Measurements from ENCODE around the gene NOD1.

The NOD1 gene

GRCh38 chr7:30470771-30471170 lies 7.8 kb downstream of the NOD1 start:
- Histone ChIP-seq H2AFZ (ENCODE audit: low read depth, low read length) (no peak overlapping the region), H4K20me1 (ENCODE audit: insufficient read depth, low read length) (no peaks in the 10 kb centered on the region), H3K27me3 (ENCODE audit: low read depth, low read length) (no peaks in the 10 kb centered on the region), H3K4me3 (ENCODE audit: low read length) (no peak overlapping the region), H3K79me2 (ENCODE audit: low read length) (no peaks in the 10 kb centered on the region), H3K4me1 (ENCODE audit: low read length) (peaks cover 12% of the 10 kb centered on the region), H3K4me2 (ENCODE audit: low read length) (no peak overlapping the region), H3K9ac (ENCODE audit: low read length) (no peak overlapping the region), H3K27ac (ENCODE audit: low read length) (no peak overlapping the region), H3K9me3 (ENCODE audit: insufficient read depth, low read length) (no peaks in the 10 kb centered on the region), H3K36me3 (replicated peaks; ENCODE audit: low read depth, low read length) (no peaks in the 10 kb centered on the region)
- TF ChIP-seq, protein P1, sequence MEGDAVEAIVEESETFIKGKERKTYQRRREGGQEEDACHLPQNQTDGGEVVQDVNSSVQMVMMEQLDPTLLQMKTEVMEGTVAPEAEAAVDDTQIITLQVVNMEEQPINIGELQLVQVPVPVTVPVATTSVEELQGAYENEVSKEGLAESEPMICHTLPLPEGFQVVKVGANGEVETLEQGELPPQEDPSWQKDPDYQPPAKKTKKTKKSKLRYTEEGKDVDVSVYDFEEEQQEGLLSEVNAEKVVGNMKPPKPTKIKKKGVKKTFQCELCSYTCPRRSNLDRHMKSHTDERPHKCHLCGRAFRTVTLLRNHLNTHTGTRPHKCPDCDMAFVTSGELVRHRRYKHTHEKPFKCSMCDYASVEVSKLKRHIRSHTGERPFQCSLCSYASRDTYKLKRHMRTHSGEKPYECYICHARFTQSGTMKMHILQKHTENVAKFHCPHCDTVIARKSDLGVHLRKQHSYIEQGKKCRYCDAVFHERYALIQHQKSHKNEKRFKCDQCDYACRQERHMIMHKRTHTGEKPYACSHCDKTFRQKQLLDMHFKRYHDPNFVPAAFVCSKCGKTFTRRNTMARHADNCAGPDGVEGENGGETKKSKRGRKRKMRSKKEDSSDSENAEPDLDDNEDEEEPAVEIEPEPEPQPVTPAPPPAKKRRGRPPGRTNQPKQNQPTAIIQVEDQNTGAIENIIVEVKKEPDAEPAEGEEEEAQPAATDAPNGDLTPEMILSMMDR (IDR thresholded peaks at IDR 0.05; ENCODE audit: low read depth, low read length) = no peak
- TF ChIP-seq EZH2phosphoT487 (IDR thresholded peaks at IDR 0.05; ENCODE audit: low read depth) = no peak

- H3K4me1 ChIP-seq (ENCODE audit: low read length) = peaks cover 14% of the 10 kb centered on the region
- H3K27ac ChIP-seq (ENCODE audit: low read length) = no peak overlapping the region
- no peak overlapping the region for H2AFZ ChIP-seq (ENCODE audit: low read depth, low read length)
- H3K36me3 ChIP-seq (replicated peaks; ENCODE audit: low read depth, low read length) = no peaks in the 10 kb centered on the region
- no peaks in the 10 kb centered on the region for H4K20me1 ChIP-seq (ENCODE audit: insufficient read depth, low read length)
- no peak overlapping the region for H3K4me3 ChIP-seq (ENCODE audit: low read length)
- no peaks in the 10 kb centered on the region for H3K27me3 ChIP-seq (ENCODE audit: low read depth, low read length)
- H3K9ac ChIP-seq (ENCODE audit: low read length) = no peak overlapping the region
- TF ChIP-seq, protein P1 (IDR thresholded peaks at IDR 0.05; ENCODE audit: low read depth, low read length) = no peak
- no peak for TF ChIP-seq EZH2phosphoT487 (IDR thresholded peaks at IDR 0.05; ENCODE audit: low read depth)
- H3K9me3 ChIP-seq (ENCODE audit: insufficient read depth, low read length) = no peaks in the 10 kb centered on the region
- no peaks in the 10 kb centered on the region for H3K79me2 ChIP-seq (ENCODE audit: low read length)
- no peak overlapping the region for H3K4me2 ChIP-seq (ENCODE audit: low read length)
Measured at GRCh38 chr7:30470163-30470770, 8.3 kb downstream of the NOD1 start.

DNA sequence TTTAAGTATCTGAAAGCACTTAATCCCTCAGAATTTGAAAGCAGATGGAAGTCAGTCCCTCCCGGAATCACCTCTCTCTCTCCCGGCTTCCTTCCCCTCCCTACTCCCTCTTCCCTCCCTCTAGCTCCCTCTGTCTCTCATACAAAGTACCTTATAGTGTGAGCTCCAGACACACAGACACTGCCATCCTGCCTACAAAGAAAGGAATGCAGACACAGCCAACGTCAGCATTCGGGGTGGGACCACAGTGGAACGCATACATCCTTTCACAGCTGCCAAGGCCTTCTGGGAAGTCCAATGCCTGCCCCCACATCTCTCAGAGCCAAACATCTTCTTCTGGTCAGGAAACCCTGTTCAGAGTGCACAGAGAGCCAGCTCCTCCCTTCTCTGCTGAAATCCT lies 9.3 kb downstream of the NOD1 start:
- Histone ChIP-seq H3K4me1 (ENCODE audit: low read length) (peaks cover 24% of the 10 kb centered on the region), H3K9ac (ENCODE audit: low read length) (no peak overlapping the region), H4K20me1 (ENCODE audit: insufficient read depth, low read length) (no peaks in the 10 kb centered on the region), H3K79me2 (ENCODE audit: low read length) (no peaks in the 10 kb centered on the region), H3K27me3 (ENCODE audit: low read depth, low read length) (no peaks in the 10 kb centered on the region), H3K4me2 (ENCODE audit: low read length) (no peak overlapping the region), H2AFZ (ENCODE audit: low read depth, low read length) (no peak overlapping the region), H3K36me3 (replicated peaks; ENCODE audit: low read depth, low read length) (no peaks in the 10 kb centered on the region), H3K4me3 (ENCODE audit: low read length) (no peak overlapping the region), H3K9me3 (ENCODE audit: insufficient read depth, low read length) (no peaks in the 10 kb centered on the region), H3K27ac (ENCODE audit: low read length) (no peak overlapping the region)
- TF ChIP-seq, protein P1 (IDR thresholded peaks at IDR 0.05; ENCODE audit: low read depth, low read length) = no peak
- no peak for TF ChIP-seq EZH2phosphoT487 (IDR thresholded peaks at IDR 0.05; ENCODE audit: low read depth)

- H3K4me2 ChIP-seq (ENCODE audit: low read length) = no peak overlapping the region
- no peak overlapping the region for H3K9ac ChIP-seq (ENCODE audit: low read length)
- no peaks in the 10 kb centered on the region for H3K27me3 ChIP-seq (ENCODE audit: low read depth, low read length)
- H2AFZ ChIP-seq (ENCODE audit: low read depth, low read length) = no peak overlapping the region
- H4K20me1 ChIP-seq (ENCODE audit: insufficient read depth, low read length) = no peaks in the 10 kb centered on the region
- no peaks in the 10 kb centered on the region for H3K36me3 ChIP-seq (replicated peaks; ENCODE audit: low read depth, low read length)
- no peak overlapping the region for H3K27ac ChIP-seq (ENCODE audit: low read length)
- no peak overlapping the region for H3K4me3 ChIP-seq (ENCODE audit: low read length)
- no peaks in the 10 kb centered on the region for H3K79me2 ChIP-seq (ENCODE audit: low read length)
- no peaks in the 10 kb centered on the region for H3K9me3 ChIP-seq (ENCODE audit: insufficient read depth, low read length)
- H3K4me1 ChIP-seq (ENCODE audit: low read length) = peaks cover 29% of the 10 kb centered on the region
- TF ChIP-seq, protein P1 (IDR thresholded peaks at IDR 0.05; ENCODE audit: low read depth, low read length) = no peak
- TF ChIP-seq EZH2phosphoT487 (IDR thresholded peaks at IDR 0.05; ENCODE audit: low read depth) = no peak
Measured at GRCh38 chr7:30468791-30469190, 9.8 kb downstream of the NOD1 start.
